ENCODE results near the gene IP6K1.
"Not testable (repeated sequence)": the region's sequence is repeated elsewhere in the genome, so short reads cannot be mapped to it uniquely, and the experiment has no call there.

IP6K1 gene

DNA sequence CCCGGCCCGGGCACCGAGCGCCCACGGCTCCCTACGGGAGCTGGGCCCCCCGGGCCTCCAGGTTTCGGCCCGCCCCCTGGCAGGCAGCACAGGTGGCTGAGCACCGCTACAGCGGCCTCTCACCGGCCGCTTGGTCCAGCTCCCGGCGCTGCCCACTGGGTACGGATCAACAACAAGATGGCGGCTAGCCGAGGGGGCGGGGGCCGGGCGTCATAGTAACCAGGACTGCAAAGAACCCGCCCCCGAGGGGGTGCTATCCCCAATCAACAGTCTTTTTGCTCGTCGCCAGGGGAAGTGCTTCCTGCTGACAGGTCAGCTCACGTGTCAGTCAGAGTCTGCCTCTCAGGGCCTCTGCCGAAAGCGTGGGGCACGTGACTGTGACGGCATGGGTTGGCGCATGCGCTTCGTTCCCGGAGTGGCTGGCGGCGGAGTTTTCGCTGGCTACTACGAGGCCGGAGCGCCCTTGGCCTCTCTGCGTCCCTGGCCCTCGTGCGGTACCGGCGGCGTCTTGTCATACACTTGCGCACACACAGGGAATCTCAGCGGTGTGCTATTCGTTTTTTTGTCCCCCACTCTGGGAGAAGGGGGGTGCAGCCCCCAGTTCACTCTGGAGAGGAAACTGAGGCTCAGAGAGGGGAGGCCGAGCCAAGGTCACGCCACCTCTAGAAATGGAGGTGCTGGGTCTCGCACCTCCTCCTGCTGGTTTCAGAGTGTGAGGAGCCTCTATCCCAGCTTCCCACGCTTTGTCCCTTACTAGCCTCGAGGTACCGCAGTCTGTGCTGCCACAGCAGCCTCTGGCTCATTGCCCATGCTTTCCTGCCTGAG is at the start of gene IP6K1:
Gene IP6K1 (minus strand): TSS at position 186 of the 825 bp plus-strand sequence. CDS start 38,502 bp downstream, outside the sequence.
- DNase-seq (ENCODE audit: low read depth): peak; percentile 100

DNA sequence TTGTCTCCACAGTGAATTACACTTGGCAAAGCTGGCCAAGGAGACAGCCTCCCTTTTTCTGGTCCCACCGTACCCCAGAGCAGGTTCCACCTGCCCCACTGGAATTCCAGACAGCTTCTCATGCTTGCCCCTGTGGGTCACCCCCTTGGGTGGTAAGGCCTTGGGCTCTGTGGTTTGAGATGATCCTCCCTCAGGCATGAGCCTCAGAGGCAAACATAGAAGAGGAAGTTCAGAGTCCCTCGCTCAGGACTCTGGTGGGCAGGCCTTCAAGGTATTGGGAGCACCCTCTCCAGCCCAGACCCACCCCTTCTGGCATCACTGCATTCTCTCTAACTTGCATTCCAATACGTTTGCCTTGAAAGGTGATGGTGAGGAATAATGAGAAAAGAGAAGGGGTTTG is 45.0 kb upstream of the IP6K1 start:
- DNase-seq (ENCODE audit: low read depth): no peak

DNA sequence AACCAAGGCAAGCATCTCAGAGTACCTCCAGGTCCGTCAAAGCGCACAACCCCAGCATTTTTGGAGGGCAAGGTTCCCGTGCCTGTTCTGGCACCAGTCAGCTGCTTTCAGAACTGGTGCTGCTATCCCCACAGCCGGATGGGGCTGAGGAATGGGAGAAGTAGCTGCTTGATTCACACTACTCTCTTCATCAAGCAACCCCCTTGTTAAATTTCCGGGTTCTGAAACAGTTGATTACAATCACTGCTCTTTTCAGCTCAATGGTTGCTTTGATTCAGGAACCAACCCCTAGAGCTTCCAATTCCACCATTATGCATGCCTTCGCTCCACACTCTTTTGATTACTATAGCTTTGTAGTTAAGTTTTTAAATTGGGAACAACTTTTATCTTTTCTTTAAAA is 39.7 kb upstream of the IP6K1 start:
- DNase-seq (ENCODE audit: low read depth): no peak

DNA sequence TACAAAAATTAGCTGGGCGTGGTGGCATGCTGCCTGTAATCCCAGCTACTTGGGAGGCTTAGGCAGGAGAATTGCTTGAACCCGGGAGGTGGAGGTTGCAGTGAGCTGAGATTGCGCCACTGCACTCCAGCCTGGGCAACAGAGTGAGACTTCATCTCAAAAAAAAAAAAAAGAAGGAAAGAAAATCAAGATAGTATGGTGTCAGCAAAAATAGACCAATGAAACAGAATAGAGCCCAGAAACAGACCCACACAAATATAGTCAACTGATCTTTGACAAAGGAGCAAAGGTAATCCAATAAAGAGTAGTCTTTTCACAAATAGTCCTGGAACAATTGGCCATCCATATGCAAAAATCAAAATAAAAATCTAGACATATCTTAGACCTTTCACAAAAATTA is 36.8 kb upstream of the IP6K1 start:
- DNase-seq (ENCODE audit: low read depth): not testable (repeated sequence)

DNA sequence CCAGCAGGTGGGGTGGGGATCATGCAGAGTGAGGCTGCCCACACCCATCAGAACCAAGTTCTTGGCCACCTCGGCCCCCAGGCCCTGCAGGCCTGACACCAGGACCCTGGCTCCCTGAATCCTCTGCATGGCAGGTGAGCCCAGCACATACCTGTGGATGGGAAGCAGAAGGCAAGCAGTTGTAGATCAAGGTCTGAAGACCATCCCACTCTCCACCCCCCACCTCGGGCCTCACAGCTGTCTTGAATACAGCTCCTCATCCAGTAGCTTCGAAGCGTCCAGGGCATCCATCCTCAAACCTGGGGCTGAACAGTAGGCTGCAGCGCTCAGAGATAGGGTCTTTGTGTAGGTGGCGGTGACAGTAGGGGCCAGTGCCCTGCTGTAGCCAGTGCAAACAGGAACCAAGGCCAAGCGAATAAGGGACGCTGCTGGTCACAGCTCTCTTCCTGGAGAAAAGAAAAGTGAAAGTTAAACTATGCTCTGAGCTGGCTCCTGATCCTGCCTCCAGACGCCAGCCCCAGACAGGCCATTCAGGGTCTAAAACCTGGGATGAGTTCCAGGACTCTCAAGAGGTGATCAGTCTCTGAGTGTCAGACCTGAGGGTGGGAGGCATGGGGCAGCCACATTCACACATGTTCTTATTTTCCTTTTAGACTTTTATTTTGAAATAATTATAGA is 27.3 kb upstream of the IP6K1 start, which contains the start of gene UBA7:
Gene UBA7 (minus strand): TSS at position 457 of the 678 bp plus-strand sequence. CDS start 166 bp downstream, at position 291.
- no peak for DNase-seq (ENCODE audit: low read depth)

DNA sequence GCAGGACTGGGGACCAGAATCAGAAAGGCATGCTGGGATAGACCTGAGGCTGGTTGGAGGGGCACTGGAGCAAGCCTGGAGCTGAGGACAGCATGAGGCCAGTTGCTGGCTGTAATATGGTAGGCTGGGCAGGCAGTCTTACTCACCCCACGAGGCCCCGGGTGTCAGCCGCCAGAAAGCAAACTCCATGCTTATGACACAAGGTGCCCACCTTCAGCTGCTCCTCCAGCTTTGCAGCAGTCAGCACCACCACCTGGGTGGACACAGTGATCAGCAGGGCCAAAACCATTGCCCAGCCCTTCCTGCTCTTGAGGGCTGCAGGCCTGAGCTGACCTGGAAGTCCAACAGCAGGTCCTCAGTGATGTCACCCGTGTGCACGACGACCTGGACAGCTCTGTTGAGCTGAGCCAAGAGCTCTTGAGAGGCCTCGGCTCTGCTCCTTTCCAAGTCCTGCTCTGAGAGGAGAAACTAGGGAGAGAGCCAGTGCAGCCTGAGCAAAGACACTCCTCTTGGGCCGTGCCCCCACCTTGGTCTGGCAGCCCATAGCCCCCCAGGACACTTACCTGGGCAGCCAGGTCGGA is 26.7 kb upstream of the IP6K1 start:
- no peak for DNase-seq (ENCODE audit: low read depth)

DNA sequence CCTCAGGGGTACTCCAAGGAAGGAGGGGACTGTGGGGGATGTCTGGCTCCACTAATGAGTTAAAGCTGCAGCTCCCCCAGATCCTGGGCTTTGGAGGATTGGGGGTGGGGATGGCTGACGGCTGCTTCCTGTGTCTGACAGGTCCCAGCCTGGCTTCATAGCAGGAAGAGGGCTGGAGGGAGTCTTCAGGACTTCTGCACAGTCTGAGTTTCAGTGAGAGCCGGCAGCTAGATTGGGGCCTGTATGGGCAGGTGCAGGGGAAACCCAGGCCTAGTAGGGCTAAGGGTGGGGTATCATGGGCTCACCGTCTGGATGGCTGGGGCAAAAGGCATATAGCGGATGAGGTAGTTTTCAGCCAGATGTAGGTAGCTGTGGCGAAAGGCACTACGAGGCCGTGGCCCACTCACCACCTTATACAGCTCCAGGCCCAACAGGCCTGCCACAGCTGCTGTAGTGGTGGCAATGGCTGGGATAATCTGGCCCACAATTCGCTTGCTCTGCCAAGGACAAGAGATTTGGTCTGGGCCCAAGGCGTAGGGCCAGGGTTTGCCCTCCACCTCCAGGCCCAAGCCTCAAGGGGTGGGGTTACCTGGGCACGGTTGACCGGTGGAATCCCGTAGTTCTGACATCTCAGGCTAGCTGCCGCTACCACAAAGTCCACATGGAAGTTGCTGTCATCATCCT is 21.2 kb upstream of the IP6K1 start:
- no peak for DNase-seq (ENCODE audit: low read depth)

DNA sequence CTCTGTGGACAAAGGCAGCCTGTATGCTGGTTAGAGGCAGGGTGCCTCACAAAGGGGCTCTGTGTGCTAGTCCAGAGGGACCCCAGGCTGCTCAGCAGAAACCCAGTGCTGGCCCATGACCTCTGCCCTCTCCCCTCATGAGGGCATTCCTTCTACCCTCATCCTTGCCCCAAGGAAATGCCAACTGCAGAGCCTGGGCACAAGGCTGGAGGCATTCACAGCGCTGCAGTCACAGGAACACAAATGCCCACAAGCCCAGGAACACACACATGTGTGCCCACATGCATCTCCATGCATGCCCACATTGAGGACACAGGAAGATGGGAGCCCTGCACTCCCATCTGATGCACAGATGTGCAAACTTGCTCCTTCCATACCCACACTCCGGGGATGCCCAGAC is 20.5 kb upstream of the IP6K1 start:
- no peak for DNase-seq (ENCODE audit: low read depth)

DNA sequence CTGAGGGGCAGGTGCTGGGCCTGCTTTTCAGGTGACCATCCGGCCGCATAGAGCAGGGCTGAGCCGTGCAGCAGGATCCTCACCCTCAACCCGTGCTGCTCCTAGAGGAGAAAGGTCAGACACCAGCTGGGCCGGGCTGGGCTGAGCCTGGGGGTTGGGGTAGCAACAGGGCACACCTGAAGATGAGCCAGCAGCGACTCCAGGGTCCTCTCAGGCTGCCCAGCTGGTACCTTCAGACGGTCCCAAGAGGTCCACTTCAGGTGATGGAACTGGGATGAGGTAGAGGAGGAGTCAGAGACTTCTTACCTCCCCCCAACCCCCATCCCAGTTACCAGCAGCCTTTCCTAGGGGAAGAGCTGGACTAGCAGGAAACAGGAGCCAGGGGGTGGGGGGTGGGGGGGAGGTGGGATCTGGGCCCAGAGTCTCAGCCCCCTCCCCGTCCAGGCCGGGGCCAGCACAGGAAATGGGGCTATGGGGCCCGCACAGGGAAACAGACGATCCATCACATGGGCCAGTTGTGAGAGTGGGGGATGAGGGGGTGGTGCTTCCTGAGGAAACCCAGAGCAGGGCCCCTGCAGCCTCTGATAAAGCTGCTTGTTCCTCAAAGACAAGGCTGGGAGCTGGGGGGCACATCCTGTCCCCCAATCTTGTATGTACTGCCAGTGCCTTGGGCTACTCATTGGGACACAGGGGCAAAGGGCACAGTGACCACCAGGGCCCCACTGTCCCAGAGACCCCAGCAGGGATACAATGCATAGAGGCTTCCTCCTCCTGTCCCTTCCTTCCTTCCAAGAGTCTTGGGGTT is 19.8 kb upstream of the IP6K1 start:
- DNase-seq (ENCODE audit: low read depth): no peak

DNA sequence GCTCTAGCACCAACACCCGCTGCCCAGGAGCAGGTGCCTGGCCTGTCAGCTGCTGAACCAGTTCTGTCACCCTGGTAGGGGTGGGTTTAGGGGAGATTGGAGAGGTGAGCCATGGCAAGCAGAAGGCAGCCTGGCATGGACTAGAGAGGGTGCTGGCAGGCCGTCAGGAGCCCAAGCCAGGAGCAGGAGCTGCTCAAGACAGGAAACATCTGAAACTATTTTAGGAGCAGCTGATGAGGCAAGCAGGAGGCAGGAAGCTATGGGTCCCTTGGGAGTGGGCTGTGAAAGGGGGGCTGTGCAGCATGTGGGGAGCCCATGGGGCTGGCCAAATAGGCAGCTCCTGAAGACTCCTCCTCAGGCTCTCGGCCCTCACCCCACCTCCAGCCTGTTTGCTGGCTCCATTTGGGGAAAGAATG is 19.0 kb upstream of the IP6K1 start:
- no peak for DNase-seq (ENCODE audit: low read depth)

DNA sequence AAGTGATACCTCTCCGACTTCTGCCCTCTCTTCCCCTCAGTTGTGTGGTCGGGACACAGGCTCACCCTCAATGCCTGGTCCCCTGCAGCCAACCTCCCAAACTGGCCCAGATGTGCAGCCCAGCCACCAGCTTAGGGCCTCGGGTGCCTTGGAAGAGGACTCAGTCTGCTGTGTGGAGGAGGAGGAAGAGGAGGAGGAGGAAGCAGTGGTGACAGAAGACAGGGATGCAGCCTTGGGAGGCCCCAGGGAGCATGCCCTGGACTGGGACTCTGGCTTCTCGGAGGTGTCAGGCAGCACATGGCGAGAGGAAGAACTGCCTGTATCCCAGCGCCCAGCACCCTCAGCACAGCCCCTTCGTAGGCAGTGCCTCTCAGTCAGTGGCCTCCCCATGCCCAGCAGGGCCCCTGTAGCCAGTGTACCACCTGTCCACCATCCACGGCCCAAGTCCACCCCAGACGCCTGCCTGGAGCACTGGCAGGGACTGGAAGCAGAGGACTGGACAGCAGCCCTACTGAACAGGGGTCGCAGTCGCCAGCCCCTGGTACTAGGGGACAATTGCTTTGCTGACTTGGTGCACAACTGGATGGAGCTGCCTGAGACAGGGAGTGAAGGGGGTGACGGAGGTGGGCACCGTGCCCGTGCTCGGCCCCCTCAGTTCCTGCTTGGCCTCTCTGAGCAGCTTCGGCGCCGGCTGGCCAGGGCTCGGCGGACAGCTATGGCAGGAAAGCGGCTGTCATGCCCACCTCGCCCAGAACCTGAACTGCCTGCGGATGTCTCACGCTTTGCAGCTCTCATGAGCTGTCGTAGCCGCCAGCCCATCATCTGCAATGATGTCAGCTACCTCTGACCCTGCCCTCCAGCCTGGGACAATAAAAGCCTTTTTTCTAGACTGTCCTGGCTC is 18.0 kb upstream of the IP6K1 start:
- no peak for DNase-seq (ENCODE audit: low read depth)

DNA sequence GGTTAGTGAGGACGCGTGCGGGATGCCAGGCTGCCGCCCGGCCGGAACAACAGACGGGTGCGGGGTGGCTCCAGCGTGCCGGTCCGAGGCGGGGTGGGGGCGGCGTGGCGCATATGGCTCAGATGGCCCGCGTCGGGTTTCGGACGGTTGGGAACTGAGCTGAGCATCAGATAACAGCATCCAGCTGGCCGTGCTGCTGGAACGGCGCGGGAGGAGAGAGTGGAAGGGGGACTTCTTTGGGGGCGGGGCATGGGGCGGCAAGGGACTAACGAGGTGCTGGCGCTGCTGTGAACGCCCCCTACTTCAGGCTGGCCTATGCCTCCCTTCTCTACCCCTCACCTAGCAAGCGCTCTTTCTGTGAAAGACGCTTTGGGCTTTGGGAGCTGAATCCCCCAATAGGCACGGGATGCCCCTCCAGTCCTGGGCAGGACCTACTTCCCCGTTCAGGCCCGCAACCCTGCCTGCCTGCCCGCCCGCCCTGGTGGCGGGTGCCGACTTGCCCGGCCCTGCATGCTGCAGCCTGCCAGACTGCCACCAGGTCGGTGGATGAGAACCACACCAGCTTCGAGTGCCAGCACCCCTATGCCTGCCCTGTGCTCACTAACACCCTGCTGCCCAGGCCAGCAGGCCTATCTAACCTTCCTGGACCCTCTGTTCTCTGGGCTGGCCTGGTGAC is 17.3 kb upstream of the IP6K1 start:
- DNase-seq (ENCODE audit: low read depth): peak; percentile 52

DNA sequence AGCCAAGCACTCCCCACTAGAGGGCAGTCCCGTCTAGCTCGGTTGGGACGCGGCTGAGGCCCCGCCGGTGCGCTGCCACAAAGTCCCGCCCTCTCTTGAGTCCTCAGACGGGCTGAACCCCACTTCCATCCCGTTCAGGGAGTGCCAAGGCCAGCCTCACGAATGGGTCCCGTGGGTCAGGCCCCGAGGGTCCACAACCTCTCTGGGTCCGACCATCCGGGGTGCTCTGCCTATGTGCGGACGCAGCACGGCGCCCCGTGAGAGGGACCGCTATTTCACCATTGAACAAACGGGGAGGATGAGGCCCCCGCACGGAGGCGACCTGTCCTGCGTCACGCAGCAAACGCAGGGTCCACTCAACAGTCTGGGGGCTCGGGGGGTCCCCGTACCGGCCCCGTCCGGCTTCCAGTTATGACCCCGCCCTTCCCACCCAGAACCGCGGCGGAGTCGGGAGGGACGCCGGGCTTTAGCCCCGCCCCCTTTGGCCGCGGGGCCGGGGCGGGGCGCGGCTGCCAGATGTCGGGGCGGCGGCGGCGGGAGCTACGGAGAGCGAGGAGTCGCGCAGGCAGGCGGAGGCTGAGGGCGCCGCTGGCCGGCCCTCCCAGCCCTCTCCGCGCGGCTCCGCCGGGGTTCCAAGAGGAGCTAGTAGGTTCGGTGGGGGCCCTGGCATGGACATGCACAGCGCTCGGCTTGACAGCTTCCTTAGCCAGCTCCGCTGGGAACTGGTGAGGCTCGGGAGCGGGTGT is 16.6 kb upstream of the IP6K1 start, which contains the start of gene INKA1:
Gene INKA1 (plus strand): TSS at position 543 of the 746 bp plus-strand sequence. CDS start 132 bp downstream, at position 675.
- peak; percentile 72 for DNase-seq (ENCODE audit: low read depth)

DNA sequence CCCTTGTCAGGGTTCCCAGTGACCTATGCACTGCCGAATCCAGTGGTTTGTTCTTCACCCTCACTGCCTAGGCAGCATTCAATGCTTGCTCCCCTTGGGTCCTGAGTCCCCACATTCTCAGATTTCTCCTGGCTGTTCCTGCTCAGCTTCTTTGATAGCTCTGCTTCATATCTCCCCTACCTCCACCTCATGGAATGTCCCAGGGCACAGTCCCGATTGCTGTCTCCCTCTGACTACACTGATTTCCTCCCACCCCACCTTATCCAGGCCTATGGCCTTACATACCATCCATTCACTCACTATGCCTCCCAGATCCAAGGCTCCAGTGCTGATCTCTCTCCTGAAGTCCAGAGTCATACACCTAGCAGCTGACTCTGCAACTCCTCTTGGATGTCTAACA is 14.8 kb upstream of the IP6K1 start:
- DNase-seq (ENCODE audit: low read depth): no peak

DNA sequence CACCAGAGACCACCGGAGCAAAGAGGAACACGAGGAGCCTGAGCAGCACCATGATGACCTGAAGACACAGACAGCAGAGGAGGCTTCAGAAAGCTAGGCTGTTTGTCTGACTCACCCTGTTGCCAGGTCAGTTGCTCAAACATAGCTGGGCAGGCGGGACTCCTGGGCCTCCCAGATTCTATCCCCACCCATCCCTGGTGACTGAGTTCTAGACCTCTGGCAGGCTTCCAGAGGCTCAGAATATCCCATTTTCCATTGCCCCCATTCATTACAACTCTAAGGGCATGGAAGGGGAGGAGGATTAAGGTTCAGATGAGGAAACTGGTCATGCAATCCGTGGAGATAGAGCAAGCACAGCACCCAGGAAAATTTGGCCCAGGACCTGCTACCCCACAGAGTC is 13.4 kb upstream of the IP6K1 start, which contains the start of gene CDHR4:
Gene CDHR4 (minus strand): TSS at position 113 of the 400 bp plus-strand sequence. CDS start 61 bp downstream, at position 52.
- DNase-seq (ENCODE audit: low read depth): no peak

DNA sequence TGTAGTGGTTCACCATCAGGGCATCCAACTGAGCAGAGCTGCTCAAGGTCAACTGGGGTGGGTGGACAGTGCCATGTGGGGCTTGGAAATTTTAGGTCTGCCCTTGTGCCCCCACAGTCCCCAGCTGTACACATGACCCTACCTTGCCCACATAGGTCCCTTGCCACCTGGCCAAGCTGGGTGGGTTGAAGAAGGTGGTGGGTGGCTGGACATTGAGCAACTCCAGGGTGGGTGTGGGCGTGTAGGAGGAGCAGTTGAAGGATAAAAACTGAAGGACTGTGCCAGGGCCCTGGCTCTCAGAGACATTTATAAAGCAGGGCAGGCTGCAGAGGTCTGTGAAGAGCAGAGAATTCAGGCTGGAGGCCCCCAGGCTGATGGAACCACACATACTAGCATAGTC is 12.8 kb upstream of the IP6K1 start:
- DNase-seq (ENCODE audit: low read depth): no peak

DNA sequence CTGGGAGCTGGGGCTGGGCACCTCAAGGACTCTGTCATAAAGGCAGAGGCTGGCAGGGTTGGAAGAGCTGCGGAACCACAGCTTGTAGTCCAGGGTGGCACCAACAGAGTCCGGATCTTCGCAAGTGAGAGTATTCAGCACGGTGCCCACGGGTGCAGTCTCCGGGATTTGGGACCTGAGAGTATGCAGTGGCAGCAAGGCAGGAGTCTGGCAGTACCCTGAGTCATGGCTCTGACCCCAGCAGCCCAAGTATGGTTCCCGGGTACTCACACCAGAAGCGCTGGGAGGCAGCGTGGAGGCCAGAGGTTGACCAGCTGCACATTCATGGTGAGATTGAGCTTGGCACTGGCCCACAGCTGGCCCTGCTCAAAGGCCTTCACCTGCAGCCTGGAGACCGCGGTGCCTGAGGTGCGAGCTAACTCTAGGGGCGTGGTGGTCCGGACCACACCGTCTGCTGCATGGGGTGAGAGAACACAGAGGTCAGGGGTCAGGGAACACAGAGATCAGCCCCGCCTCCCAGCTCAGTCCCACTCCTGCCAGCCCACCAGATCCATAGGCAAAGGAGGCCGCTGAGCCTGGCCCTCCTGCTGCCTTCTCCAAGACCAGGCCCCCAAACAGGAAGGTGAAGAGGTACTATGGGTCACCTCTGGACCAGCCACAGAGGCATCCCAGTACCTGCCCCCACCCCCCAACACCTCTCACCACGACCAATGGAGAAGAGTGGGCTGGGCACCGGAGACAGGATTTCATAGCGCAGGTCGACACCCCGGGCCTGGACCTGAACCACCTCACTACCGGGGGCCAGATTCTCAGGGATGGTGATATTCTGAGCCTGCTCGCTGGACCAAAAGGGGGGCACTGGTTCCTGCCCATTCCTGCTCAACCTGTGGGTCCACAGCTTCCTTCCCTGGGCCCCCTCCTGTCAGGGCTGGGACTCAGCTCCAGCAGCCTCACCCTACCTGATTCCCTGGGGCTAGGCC is 8.9 kb upstream of the IP6K1 start:
- no peak for DNase-seq (ENCODE audit: low read depth)

DNA sequence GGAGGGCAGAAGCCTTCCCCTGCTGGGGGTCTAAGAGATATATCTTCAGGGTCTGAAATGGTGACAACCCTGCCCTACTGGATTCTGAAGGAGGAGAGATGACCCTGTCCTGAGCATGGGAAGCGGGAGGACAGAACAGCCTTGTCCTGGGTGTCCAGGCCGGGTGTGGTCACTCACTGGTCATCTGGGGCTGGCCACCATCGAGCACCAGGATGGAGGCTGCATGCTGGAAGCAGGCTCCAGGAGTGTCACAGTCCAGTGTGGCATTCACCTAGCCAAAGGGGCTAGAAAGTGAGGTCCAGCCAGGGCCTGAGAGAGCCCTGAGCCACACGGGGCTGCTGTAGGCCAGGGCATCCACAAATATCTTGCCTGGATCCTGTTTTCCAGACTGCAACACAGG is 8.1 kb upstream of the IP6K1 start:
- no peak for DNase-seq (ENCODE audit: low read depth)
